ENCODE data around the gene GYPE. TPM values are rescaled to one million over a fixed set of nuclear protein-coding genes. Genes with fewer than 3 reads are reported as not detected.
"Not testable (repeated sequence)": the region's sequence is repeated elsewhere in the genome, so short reads cannot be mapped to it uniquely, and the experiment has no call there.

GYPE gene
- total and polyA plus RNA-seq, 2 experiments from 2014 or later: 0.61 TPM; not detected in 1

DNA sequence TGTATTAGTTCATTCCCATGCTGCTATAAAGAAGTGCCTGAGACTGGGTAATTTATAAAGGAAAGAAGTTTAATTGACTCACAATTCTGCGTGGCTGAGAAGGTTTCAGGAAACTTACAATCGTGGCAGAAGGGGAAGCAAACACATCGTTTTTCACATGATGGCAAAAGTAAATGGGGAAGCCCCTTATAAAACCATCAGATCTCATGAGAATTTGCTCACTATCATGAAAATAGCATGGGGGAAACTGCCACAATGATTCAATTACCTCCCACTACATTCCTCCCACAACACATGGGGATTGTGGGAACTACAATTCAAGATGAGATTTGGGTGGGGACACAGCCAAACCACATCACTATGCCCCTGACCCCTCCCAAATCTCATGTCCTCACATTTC lies 35.4 kb downstream of the GYPE start:
- not testable (repeated sequence) for H3K9me3 ChIP-seq (ENCODE audit: low read depth); H3K27ac ChIP-seq; H3K27me3 ChIP-seq; H3K36me3 ChIP-seq; H3K4me3 ChIP-seq; H3K4me1 ChIP-seq (ENCODE audit: low read depth); DNase-seq (ENCODE audit: low read depth in 1 of 2, low spot score in 1 of 2)

DNA sequence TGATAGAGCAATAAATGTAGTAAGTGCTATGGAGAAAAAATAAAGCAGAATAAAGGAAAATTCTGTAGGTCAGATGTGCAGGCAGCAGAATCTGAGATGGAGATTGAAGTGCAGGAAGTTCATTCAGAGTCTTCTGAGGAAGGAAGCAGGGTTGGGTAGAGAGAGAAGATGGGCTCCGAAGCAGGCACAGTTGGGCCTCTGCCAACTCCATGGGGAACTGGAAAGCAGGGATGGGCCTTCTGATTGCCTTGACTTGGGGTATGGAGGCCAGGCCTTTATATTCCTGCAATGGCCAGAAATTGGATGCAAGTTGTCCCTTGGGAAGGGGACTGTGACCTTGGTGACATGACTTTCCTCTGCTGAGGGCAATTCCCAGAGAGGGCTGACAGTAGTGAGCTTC lies 42.6 kb downstream of the GYPE start:
- not testable (repeated sequence) for H3K36me3 ChIP-seq; H3K4me1 ChIP-seq (ENCODE audit: low read depth); H3K4me3 ChIP-seq; H3K27me3 ChIP-seq; H3K27ac ChIP-seq; H3K9me3 ChIP-seq (ENCODE audit: low read depth); DNase-seq (ENCODE audit: low read depth in 1 of 2, low spot score in 1 of 2)

DNA sequence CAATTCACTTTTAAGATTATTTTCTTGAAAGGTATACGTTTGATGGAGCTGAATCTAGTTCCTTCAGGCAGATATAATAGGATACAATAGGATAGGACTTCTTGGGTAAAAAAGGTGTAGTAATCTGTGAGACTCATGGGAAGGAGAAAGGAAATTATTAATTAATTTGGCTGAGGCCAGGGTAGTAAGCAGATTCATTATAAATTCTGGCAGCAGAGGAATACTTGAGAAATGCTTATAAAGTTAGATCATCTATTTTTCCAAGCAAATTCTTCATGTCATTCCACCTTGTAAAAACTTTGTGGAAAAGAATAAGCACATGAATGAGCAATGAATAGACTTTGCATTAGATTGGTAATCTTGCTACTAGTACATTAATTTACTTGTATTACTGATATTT lies 46.9 kb downstream of the GYPE start:
- H3K36me3 ChIP-seq: no peaks in the 10 kb centered on the region
- H3K27ac ChIP-seq: no peak overlapping the region
- no peaks in the 10 kb centered on the region for H3K4me1 ChIP-seq (ENCODE audit: low read depth)
- TF ChIP-seq CTCF (IDR thresholded peaks at IDR 0.05; ENCODE audit: low read depth, low read length): no peak
- no peaks in the 10 kb centered on the region for H3K27me3 ChIP-seq
- H3K4me3 ChIP-seq: no peak overlapping the region
- DNase-seq (ENCODE audit: low read depth in 1 of 2, low spot score in 1 of 2): no peak
- no peaks in the 10 kb centered on the region for H3K9me3 ChIP-seq (ENCODE audit: low read depth)

DNA sequence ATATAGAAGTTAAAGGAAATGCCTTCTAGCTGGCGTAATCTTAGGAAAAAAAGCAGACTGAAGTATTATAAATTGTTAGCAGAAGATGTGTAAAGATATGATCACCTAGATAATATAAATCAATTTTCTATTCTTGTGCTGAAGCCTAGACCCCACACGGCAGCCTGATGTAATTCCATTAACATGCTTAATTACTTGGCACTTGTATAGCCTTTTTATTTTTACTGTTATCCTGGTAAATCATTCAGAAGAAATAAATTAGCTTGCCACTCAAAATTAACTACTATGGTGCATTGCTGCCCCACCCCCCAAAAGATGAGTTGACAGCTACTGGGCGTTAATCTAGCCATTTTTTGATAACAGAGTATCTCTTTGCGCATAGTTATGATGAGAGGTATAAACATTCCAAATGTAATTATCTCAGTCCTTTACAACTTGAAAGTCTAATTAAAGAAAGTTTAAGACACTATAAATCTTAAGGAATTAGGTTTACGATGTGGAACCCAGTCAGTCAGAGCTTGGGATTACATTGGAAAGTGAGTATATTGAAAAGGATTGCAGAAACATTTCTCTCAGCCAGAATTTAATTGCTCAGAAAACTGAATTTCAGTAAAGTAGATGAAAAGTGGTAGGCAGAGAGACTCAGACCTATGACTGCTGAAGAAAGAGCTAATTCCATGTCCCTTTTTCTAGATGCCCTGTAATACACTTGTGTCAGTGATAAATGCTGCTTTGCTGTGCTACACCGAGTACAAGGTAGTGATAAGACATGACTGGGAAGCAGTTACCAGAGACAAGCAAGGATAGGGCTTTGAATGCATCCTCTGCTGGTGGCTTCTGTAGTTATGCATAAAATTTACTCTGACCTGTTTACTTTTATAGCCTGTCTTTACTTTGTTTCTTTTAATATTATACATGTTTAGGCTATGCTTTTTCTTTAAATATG lies 47.7 kb downstream of the GYPE start:
- H3K4me1 ChIP-seq (ENCODE audit: low read depth); H3K27me3 ChIP-seq; H3K9me3 ChIP-seq (ENCODE audit: low read depth); H3K27ac ChIP-seq; H3K4me3 ChIP-seq; H3K36me3 ChIP-seq: not testable (repeated sequence)
- peak in 1 of 2 donors; percentile 9 for DNase-seq (ENCODE audit: low read depth in 1 of 2, low spot score in 1 of 2)

- H3K4me1 ChIP-seq (ENCODE audit: low read depth); DNase-seq (ENCODE audit: low read depth in 1 of 2, low spot score in 1 of 2); H3K4me3 ChIP-seq; H3K9me3 ChIP-seq (ENCODE audit: low read depth); H3K36me3 ChIP-seq; H3K27me3 ChIP-seq; H3K27ac ChIP-seq: not testable (repeated sequence)
These were observed 49.3 kb downstream of the GYPE start for GRCh38 chr4:143856017-143856557.

DNA sequence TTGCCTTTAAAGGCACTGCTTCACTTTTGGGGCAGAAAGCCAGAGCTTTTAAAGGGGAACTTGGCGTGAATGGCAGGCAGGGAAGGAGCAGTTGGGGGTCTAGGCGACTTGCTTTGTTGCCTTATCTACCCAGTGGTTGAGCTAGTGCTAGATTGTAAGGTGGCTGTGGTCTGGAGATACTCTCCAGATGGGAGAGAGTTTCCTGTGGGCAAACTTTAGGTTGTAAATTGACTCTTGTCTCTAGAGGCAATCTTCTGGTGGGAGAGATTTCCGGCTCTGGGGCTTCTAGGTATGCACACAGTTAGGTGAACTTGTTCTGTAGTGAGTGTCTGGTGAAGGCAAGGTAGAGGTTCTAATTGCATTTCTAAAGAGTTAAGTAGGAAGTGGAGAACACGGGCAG lies 50.7 kb downstream of the GYPE start:
- H3K36me3 ChIP-seq; H3K4me1 ChIP-seq (ENCODE audit: low read depth); H3K9me3 ChIP-seq (ENCODE audit: low read depth); H3K27ac ChIP-seq; H3K4me3 ChIP-seq; DNase-seq (ENCODE audit: low read depth in 1 of 2, low spot score in 1 of 2); H3K27me3 ChIP-seq: not testable (repeated sequence)

DNA sequence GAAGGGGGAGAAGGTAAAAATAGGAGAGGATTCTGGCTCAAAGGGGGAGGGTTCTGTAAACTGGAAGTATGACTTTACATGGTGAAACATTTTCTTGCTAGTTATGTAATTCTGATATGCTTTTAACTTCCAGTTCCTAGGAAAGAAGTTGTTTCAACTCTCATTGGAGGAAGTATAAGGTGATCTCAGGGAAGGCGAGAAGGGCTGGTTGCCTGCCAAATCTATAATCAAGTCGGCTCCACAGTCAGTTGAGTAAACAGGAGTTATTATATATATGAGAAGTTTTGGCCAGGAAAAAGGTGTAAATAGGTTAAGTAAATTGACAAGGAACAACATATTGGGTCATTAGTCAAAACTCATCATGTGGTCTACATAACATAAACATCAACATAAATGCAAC lies 56.1 kb downstream of the GYPE start:
- H3K4me1 ChIP-seq (ENCODE audit: low read depth); DNase-seq (ENCODE audit: low read depth in 1 of 2, low spot score in 1 of 2); H3K36me3 ChIP-seq; H3K27ac ChIP-seq; H3K27me3 ChIP-seq; H3K4me3 ChIP-seq; H3K9me3 ChIP-seq (ENCODE audit: low read depth): not testable (repeated sequence)

GRCh38 chr4:143843506-143843832 lies 61.9 kb downstream of the GYPE start:
- not testable (repeated sequence) for H3K4me3 ChIP-seq

GRCh38 chr4:143842624-143843505 lies 62.5 kb downstream of the GYPE start:
- H3K9me3 ChIP-seq (ENCODE audit: low read depth); H3K36me3 ChIP-seq; H3K27ac ChIP-seq; H3K4me1 ChIP-seq (ENCODE audit: low read depth); H3K4me3 ChIP-seq; H3K27me3 ChIP-seq: not testable (repeated sequence)
- DNase-seq (ENCODE audit: low read depth in 1 of 2, low spot score in 1 of 2): peak in 1 of 2 donors; percentile 22

More at GRCh38 chr4:143843506-143843832, 61.9 kb downstream of the GYPE start:
- not testable (repeated sequence) for H3K9me3 ChIP-seq (ENCODE audit: low read depth); DNase-seq (ENCODE audit: low read depth in 1 of 2, low spot score in 1 of 2); H3K4me1 ChIP-seq (ENCODE audit: low read depth); H3K27me3 ChIP-seq; H3K36me3 ChIP-seq; H3K27ac ChIP-seq

DNA sequence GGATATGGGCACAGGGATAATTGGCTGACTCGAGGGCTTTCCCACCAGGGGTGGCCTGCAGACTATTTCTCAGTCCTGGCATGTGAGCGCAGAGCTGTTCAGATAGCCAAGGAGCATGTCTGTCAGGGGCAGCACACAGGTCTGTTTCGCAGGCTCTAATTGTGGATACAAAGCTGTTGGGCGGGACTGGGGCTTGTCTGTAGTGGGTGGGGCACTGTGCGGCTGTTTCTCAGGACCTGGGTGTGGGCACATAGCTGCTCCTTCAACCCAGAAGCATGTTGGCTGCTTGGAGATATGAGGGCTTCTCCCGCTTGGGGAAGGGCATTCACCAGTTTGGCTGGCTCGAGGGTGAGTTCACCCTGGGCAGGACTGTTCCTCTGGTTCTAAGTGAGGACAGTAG lies 65.9 kb downstream of the GYPE start:
- not testable (repeated sequence) for DNase-seq (ENCODE audit: low read depth in 1 of 2, low spot score in 1 of 2); H3K36me3 ChIP-seq; H3K9me3 ChIP-seq (ENCODE audit: low read depth); H3K4me3 ChIP-seq; H3K27me3 ChIP-seq; H3K4me1 ChIP-seq (ENCODE audit: low read depth); H3K27ac ChIP-seq

DNA sequence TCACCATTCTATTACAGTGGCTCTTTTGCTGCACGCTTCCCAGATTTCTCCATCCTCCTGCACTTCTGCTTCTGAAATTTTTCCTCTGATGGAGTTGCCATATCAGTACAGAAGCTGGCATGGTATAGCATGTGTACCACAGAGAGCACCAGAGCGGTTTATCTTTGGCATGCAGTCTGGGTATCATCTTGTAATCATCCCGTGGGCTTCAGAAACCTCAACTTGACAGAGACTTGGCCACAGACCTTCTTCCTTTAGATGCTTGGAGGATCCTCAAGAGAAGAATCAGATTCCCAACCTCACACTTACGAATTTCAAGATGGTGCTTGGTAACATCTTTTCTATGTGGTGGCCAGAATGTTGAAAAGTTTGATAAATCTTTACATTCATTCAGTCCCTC lies 71.2 kb downstream of the GYPE start:
- not testable (repeated sequence) for H3K27me3 ChIP-seq; H3K4me3 ChIP-seq; H3K27ac ChIP-seq; DNase-seq (ENCODE audit: low read depth in 1 of 2, low spot score in 1 of 2); H3K9me3 ChIP-seq (ENCODE audit: low read depth); H3K36me3 ChIP-seq; H3K4me1 ChIP-seq (ENCODE audit: low read depth)

DNA sequence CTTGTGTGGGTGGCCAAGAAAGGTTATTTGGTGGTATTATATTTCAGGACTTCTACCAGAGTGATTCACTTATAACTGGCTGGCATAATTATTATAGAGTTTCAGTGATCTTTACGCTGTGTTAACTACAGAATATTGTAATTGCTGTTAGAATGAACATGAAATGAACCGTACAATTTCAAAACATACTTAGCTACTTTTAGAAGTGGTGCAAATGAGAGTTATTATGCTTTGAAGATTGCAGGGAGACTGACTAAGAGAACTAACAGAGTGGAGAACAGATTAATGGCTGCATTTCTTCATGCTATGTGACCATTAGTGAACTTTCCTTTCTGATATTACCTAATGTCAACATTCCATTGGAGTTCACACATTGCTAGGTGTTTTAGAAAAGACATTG lies 71.7 kb downstream of the GYPE start:
- not testable (repeated sequence) for H3K27ac ChIP-seq; H3K4me1 ChIP-seq (ENCODE audit: low read depth); H3K9me3 ChIP-seq (ENCODE audit: low read depth); H3K36me3 ChIP-seq; H3K4me3 ChIP-seq; H3K27me3 ChIP-seq; DNase-seq (ENCODE audit: low read depth in 1 of 2, low spot score in 1 of 2)

- not testable (repeated sequence) for H3K27ac ChIP-seq; H3K36me3 ChIP-seq; H3K4me3 ChIP-seq; H3K4me1 ChIP-seq (ENCODE audit: low read depth); H3K9me3 ChIP-seq (ENCODE audit: low read depth); H3K27me3 ChIP-seq; DNase-seq (ENCODE audit: low read depth in 1 of 2, low spot score in 1 of 2)
These were observed 74.8 kb downstream of the GYPE start for GRCh38 chr4:143830576-143830975.
